Fibroblast of villous mesenchyme (primary cell): Measurements from ENCODE around the gene PIK3R6. TPM values are rescaled to one million over a fixed set of nuclear protein-coding genes. Genes with fewer than 3 reads are reported as not detected.
A peak's percentile ranks its signal among the peaks of the same experiment; 100 is the strongest.

Experiments used
- DNase-seq: peaks from one replicate; pipeline ENCODE4 v3.0.0-alpha.2; 2010; ENCODE audit warnings: low read depth
- H3K4me3 ChIP-seq: 2 replicates; pipeline ENCODE4 v1.5.1; 2011; ENCODE audit warnings: low read depth, mild to moderate bottlenecking, low read length
- CTCF ChIP-seq: IDR thresholded peaks from 2 replicates; pipeline ENCODE4 v1.5.1; 2012; ENCODE audit warnings: low read depth, mild to moderate bottlenecking, low read length; ENCODE audit not compliant: insufficient read depth
- total RNA-seq: library from RNA; depleted of rRNA; stranded (reverse); fragments of >200 nt; gene quantifications from 2 replicates; pipeline ENCODE4 v1.2.3, GENCODE V29; 2012

Gene PIK3R6
- total RNA-seq, 1 donor, result not detected

- no peak overlapping the region for H3K4me3 ChIP-seq
- no peak for DNase-seq
- TF ChIP-seq CTCF, result no peak
These were observed 110.3 kb downstream of the PIK3R6 start for GRCh38 chr17:8757189-8757588.

- no peak for DNase-seq
- H3K4me3 ChIP-seq, result no peak overlapping the region
- TF ChIP-seq CTCF, result no peak
These were observed 111.8 kb downstream of the PIK3R6 start for GRCh38 chr17:8755590-8756255.

- no peak for TF ChIP-seq CTCF
- H3K4me3 ChIP-seq, result no peak overlapping the region
- DNase-seq, result no peak
These were observed 112.6 kb downstream of the PIK3R6 start for GRCh38 chr17:8754890-8755289.

- peak; percentile 44 for TF ChIP-seq CTCF
- no peak overlapping the region for H3K4me3 ChIP-seq
- DNase-seq, result peak; percentile 7
These were observed 113.5 kb downstream of the PIK3R6 start for GRCh38 chr17:8753976-8754440.

- TF ChIP-seq CTCF, result no peak
- H3K4me3 ChIP-seq, result no peak overlapping the region
- no peak for DNase-seq
These were observed 114.1 kb downstream of the PIK3R6 start for GRCh38 chr17:8753136-8753975.

Other genes starting within 250 kb of the PIK3R6 start
- 94.1 and 99.2 TPM in 2 replicates for gene MYH10, start 236.9 kb downstream of the PIK3R6 start, total RNA-seq
- not detected in 2 replicates for gene CCDC42, start 122.8 kb downstream of the PIK3R6 start, total RNA-seq
- not detected in 2 replicates for gene SPDYE4, start 109.1 kb downstream of the PIK3R6 start, total RNA-seq
- not detected in 2 replicates for gene MFSD6L, start 68.3 kb downstream of the PIK3R6 start, total RNA-seq
- under 0.01 TPM in 1 of 2 replicates, not detected in the other for gene PIK3R5, start 98.0 kb upstream of the PIK3R6 start, total RNA-seq
- under 0.01 TPM in 2 replicates for gene NTN1, start 153.8 kb upstream of the PIK3R6 start, total RNA-seq